ENCODE data around the gene POLG2. TPM values are rescaled to one million over a fixed set of nuclear protein-coding genes. Genes with fewer than 3 reads are reported as not detected.
"Not testable (repeated sequence)": the region's sequence is repeated elsewhere in the genome, so short reads cannot be mapped to it uniquely, and the experiment has no call there.

Gene POLG2
- total RNA-seq, 4 donors from 2014 or later: 1.4 to 12.6 (median 6.6) TPM

- 85 to 100% methylated on average over 1 of the region's 1 CpG for WGBS, 2 donors (ENCODE audit: low coverage in 1 of 2)
- H3K9me3 ChIP-seq: no peaks in the 10 kb centered on the region
- no peak overlapping the region for H3K4me3 ChIP-seq
- ATAC-seq: no peak
- TF ChIP-seq POLR2AphosphoS5 (IDR thresholded peaks at IDR 0.05) (no peak), POLR2A (IDR thresholded peaks at IDR 0.05) (no peak), EP300 (IDR thresholded peaks at IDR 0.05) (no peak)
- TF ChIP-seq, protein P1, sequence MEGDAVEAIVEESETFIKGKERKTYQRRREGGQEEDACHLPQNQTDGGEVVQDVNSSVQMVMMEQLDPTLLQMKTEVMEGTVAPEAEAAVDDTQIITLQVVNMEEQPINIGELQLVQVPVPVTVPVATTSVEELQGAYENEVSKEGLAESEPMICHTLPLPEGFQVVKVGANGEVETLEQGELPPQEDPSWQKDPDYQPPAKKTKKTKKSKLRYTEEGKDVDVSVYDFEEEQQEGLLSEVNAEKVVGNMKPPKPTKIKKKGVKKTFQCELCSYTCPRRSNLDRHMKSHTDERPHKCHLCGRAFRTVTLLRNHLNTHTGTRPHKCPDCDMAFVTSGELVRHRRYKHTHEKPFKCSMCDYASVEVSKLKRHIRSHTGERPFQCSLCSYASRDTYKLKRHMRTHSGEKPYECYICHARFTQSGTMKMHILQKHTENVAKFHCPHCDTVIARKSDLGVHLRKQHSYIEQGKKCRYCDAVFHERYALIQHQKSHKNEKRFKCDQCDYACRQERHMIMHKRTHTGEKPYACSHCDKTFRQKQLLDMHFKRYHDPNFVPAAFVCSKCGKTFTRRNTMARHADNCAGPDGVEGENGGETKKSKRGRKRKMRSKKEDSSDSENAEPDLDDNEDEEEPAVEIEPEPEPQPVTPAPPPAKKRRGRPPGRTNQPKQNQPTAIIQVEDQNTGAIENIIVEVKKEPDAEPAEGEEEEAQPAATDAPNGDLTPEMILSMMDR (IDR thresholded peaks at IDR 0.05): no peak
- no peak overlapping the region for H3K27ac ChIP-seq
- H3K27me3 ChIP-seq: no peaks in the 10 kb centered on the region
- H3K36me3 ChIP-seq: peaks cover 0 to 77% of the 10 kb centered on the region in 2 donors
- H3K4me1 ChIP-seq: no peaks in the 10 kb centered on the region
Observed at GRCh38 chr17:64480951-64481350, 15.9 kb downstream of the POLG2 start.

DNA sequence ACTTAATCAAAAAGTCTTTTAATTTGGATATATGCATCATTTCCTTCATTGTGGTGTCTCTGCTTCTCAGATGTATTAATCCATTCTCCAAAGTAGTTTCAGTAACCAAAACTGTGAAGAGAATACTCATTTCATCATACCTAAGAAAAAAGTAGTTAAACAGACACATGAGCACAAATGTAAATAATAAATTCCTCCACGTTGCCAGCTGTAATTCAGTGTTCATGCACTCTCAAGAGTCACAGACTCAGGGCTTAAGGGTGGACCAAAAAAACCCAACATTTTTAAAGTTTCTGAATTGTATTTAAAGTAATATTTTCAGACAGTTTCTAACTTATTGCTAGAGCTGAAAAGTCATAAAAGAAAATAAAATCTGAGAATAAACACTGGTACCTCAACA, 19.0 kb downstream of the POLG2 start:
- Histone ChIP-seq H3K27ac (no peak overlapping the region), H3K36me3 (peaks cover 0 to 48% of the 10 kb centered on the region in 2 donors), H3K9me3 (no peaks in the 10 kb centered on the region), H3K27me3 (no peaks in the 10 kb centered on the region), H3K4me1 (no peaks in the 10 kb centered on the region), H3K4me3 (no peak overlapping the region)
- 13 to 14% methylated on average over 1 of the region's 1 CpG for WGBS, 2 donors (ENCODE audit: low coverage in 1 of 2)
- no peak for TF ChIP-seq POLR2A (IDR thresholded peaks at IDR 0.05)
- TF ChIP-seq POLR2AphosphoS5 (IDR thresholded peaks at IDR 0.05): no peak
- TF ChIP-seq, protein P1 (IDR thresholded peaks at IDR 0.05): no peak
- no peak for TF ChIP-seq EP300 (IDR thresholded peaks at IDR 0.05)
- no peak for ATAC-seq

DNA sequence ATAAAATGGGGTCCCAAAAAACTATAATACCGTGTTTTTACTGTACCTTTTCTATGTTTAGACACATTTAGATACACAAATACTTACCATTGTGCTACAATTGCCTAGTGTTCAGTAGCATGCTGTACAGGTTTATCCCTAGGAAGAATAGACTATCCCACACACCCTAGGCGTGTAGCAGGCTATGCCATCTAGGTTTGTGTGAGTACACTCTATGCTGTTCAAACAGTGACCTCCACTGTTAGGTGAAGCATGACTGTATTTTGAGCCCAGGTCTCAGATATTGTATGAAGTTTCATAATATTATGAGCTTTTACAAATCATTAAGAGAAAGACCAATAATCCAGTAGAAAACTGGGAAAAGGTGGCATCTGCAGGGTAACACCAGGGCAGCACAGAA, 24.3 kb downstream of the POLG2 start:
- Histone ChIP-seq H3K4me3 (no peak overlapping the region), H3K9me3 (no peaks in the 10 kb centered on the region), H3K27me3 (no peaks in the 10 kb centered on the region), H3K4me1 (no peaks in the 10 kb centered on the region), H3K36me3 (peaks cover 0 to 4% of the 10 kb centered on the region in 2 donors), H3K27ac (no peak overlapping the region)
- TF ChIP-seq EP300 (IDR thresholded peaks at IDR 0.05) (no peak), POLR2A (IDR thresholded peaks at IDR 0.05) (no peak), POLR2AphosphoS5 (IDR thresholded peaks at IDR 0.05) (no peak)
- TF ChIP-seq, protein P1 (IDR thresholded peaks at IDR 0.05): no peak
- no peak for ATAC-seq
- WGBS, 2 donors (ENCODE audit: low coverage in 1 of 2): 92 to 96% methylated on average over 2 of the region's 2 CpGs

DNA sequence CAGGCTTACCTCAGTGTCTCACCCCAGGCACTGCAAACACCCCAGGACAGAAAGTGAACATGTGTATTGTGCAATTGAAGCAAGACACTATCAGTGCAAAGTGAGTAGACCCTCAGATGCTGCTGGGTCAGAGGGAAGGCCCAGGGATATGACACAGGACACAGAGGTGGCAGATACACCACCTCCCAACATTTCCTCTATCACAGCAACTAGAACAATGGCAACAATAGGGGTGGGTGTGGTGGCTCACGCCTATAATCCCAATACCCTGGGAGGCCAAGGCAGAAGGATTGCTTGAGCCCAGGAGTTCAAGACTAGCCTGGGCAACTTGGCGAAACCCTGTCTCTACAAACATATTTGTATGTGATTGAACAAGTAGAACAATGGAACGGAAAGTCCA, 25.4 kb downstream of the POLG2 start:
- WGBS, 2 donors (ENCODE audit: low coverage in 1 of 2): 89 to 100% methylated on average over 1 to 3 of the region's 3 CpGs
- H3K36me3 ChIP-seq: no peaks in the 10 kb centered on the region
- H3K4me1 ChIP-seq: no peaks in the 10 kb centered on the region
- no peaks in the 10 kb centered on the region for H3K27me3 ChIP-seq
- H3K4me3 ChIP-seq: no peak overlapping the region
- no peaks in the 10 kb centered on the region for H3K9me3 ChIP-seq
- no peak overlapping the region for H3K27ac ChIP-seq
- TF ChIP-seq EP300 (IDR thresholded peaks at IDR 0.05) (no peak), POLR2A (IDR thresholded peaks at IDR 0.05) (no peak)
- TF ChIP-seq, protein P1 (IDR thresholded peaks at IDR 0.05): no peak
- no peak for ATAC-seq

DNA sequence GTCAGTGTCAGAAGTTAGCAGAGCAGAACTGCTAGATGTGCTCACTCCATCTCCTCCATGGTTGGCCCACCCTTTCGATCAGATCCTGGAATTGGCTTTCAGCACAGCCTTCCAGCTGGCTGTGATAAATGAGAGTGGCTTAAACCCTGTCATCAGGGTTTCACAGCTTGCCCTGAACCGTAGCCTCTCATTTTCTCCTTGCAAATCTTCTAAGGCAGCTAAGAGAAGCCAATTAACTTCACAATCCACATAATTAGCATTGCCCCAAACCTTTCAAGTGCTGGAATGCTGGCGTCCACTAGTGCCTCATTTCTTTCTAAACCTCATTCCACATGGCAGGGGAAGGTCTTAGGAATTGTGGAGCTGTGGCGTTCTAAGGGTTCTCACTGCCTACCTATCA, 26.2 kb downstream of the POLG2 start:
- Histone ChIP-seq H3K9me3 (no peaks in the 10 kb centered on the region), H3K4me3 (no peak overlapping the region), H3K27ac (no peak overlapping the region), H3K27me3 (no peaks in the 10 kb centered on the region), H3K36me3 (no peaks in the 10 kb centered on the region), H3K4me1 (no peaks in the 10 kb centered on the region)
- no peak for ATAC-seq
- TF ChIP-seq EP300 (IDR thresholded peaks at IDR 0.05) (no peak), POLR2A (IDR thresholded peaks at IDR 0.05) (no peak), POLR2AphosphoS5 (IDR thresholded peaks at IDR 0.05) (no peak)
- TF ChIP-seq, protein P1 (IDR thresholded peaks at IDR 0.05): no peak
- 54 to 74% methylated on average over 3 of the region's 4 CpGs for WGBS, 2 donors (ENCODE audit: low coverage in 1 of 2)

GRCh38 chr17:64466834-64467233, 30.0 kb downstream of the POLG2 start:
- ATAC-seq: not testable (repeated sequence)

More at GRCh38 chr17:64466834-64467233, 30.0 kb downstream of the POLG2 start:
- H3K27me3 ChIP-seq, H3K27ac ChIP-seq, H3K9me3 ChIP-seq, H3K4me3 ChIP-seq, H3K4me1 ChIP-seq, H3K36me3 ChIP-seq: not testable (repeated sequence)
- WGBS, 2 donors (ENCODE audit: low coverage in 1 of 2): 74 to 86% methylated on average over 1 of the region's 1 CpG
